ENCODE results near the gene SOX14.

GRCh38 chr3:137724240-137724639 is 39.9 kb upstream of the SOX14 start:
- TF ChIP-seq POLR2AphosphoS5 (IDR thresholded peaks at IDR 0.05; ENCODE audit: low read depth, low read length) (no peak), EP300 (IDR thresholded peaks at IDR 0.05; ENCODE audit: borderline replicate concordance in 1 of 2, low read depth in 1 of 2, low read length in 1 of 2) (no peak), CTCF (IDR thresholded peaks at IDR 0.05) (no peak), JUND (IDR thresholded peaks at IDR 0.05) (no peak), TCF12 (IDR thresholded peaks at IDR 0.05) (no peak), MAX (IDR thresholded peaks at IDR 0.05; ENCODE audit: low read depth) (no peak)

Measured in SK-N-SH (cell line).